Measurements from ENCODE around the gene FHL2. TPM values are rescaled to one million over a fixed set of nuclear protein-coding genes. Genes with fewer than 3 reads are reported as not detected.

The FHL2 gene
- total and polyA plus RNA-seq, 7 donors = 24.7 to 114 (median 35.4) TPM

GRCh38 chr2:105320651-105321215 is 78.1 kb downstream of the FHL2 start:
- intact Hi-C loops (cut with DNase I) = no loop called here
- Histone ChIP-seq H3K27me3 (ENCODE audit: insufficient read depth in 3 of 3, low read length in 2 of 3) (no peaks in the 10 kb centered on the region), H3K4me1 (peaks cover 33% of the 10 kb centered on the region), H3K27ac (peak overlapping the region; percentile 68), H3K36me3 (ENCODE audit: insufficient read depth in 1 of 2, low read depth in 1 of 2) (peaks cover 0 to 2% of the 10 kb centered on the region in 2 donors), H3K9me3 (no peaks in the 10 kb centered on the region), H3K4me3 (peak overlapping the region; percentile 33)
- no peak for TF ChIP-seq CTCF (IDR thresholded peaks at IDR 0.05)
- 18 to 32% (median 18%) methylated on average over 7 of the region's 7 CpGs for WGBS, 3 donors
- ATAC-seq = peak; percentile 72 to 93 (median 86)
- no peak for DNase-seq

GRCh38 chr2:105317937-105318336 is 80.9 kb downstream of the FHL2 start:
- no peak for DNase-seq
- Histone ChIP-seq H3K4me3 (no peak overlapping the region), H3K4me1 (peaks cover 26% of the 10 kb centered on the region), H3K9me3 (no peaks in the 10 kb centered on the region), H3K36me3 (ENCODE audit: insufficient read depth in 1 of 2, low read depth in 1 of 2) (peaks cover 0 to 2% of the 10 kb centered on the region in 2 donors), H3K27me3 (ENCODE audit: insufficient read depth in 3 of 3, low read length in 2 of 3) (no peaks in the 10 kb centered on the region), H3K27ac (no peak overlapping the region)
- ATAC-seq = no peak
- TF ChIP-seq CTCF (IDR thresholded peaks at IDR 0.05) = no peak
- WGBS, 3 donors = 80 to 93% (median 89%) methylated on average over 3 of the region's 3 CpGs
- intact Hi-C loops (cut with DNase I) = no loop called here

GRCh38 chr2:105315314-105315713 is 83.5 kb downstream of the FHL2 start:
- 62 to 83% (median 67%) methylated on average over 3 of the region's 3 CpGs for WGBS, 3 donors
- Histone ChIP-seq H3K27me3 (ENCODE audit: insufficient read depth in 3 of 3, low read length in 2 of 3) (no peaks in the 10 kb centered on the region), H3K36me3 (ENCODE audit: insufficient read depth in 1 of 2, low read depth in 1 of 2) (peaks cover 0 to 2% of the 10 kb centered on the region in 2 donors), H3K27ac (no peak overlapping the region), H3K4me3 (no peak overlapping the region), H3K4me1 (peaks cover 16% of the 10 kb centered on the region), H3K9me3 (no peaks in the 10 kb centered on the region)
- DNase-seq (no peak), ATAC-seq (no peak)
- intact Hi-C loops (cut with DNase I) = no loop called here
- TF ChIP-seq CTCF (IDR thresholded peaks at IDR 0.05) = no peak

- no peak overlapping the region for H3K4me3 ChIP-seq
- DNase-seq (no peak), ATAC-seq (no peak)
- peaks cover 0 to 2% of the 10 kb centered on the region in 2 donors for H3K36me3 ChIP-seq (ENCODE audit: insufficient read depth in 1 of 2, low read depth in 1 of 2)
- no peaks in the 10 kb centered on the region for H3K9me3 ChIP-seq
- no peak for TF ChIP-seq CTCF (IDR thresholded peaks at IDR 0.05)
- no peaks in the 10 kb centered on the region for H3K27me3 ChIP-seq (ENCODE audit: insufficient read depth in 3 of 3, low read length in 2 of 3)
- intact Hi-C loops (cut with DNase I) = no loop called here
- H3K27ac ChIP-seq = no peak overlapping the region
- peaks cover 9% of the 10 kb centered on the region for H3K4me1 ChIP-seq
These were observed 85.0 kb downstream of the FHL2 start for GRCh38 chr2:105313877-105314276.

Other genes starting within 250 kb of the FHL2 start
- gene GPR45, start 157.3 kb downstream of the FHL2 start, total RNA-seq = not detected
- under 1 TPM in 1 of 3 donors, not detected in 2; 0.03 TPM for gene GPR45, start 157.3 kb downstream of the FHL2 start, polyA plus RNA-seq
- gene TGFBRAP1, start 69.3 kb downstream of the FHL2 start, total RNA-seq = 10 to 100 TPM; 13.3 to 21.4 (median 16.8) TPM
- gene TGFBRAP1, start 69.3 kb downstream of the FHL2 start, polyA plus RNA-seq = 10 to 100 TPM in 1 of 3 donors, 1 to 10 TPM in 2; 5.4 to 18.2 (median 8.8) TPM
- 10 to 100 TPM; 14.8 to 19.4 (median 15.5) TPM for gene C2orf49, start 61.5 kb downstream of the FHL2 start, total RNA-seq
- 10 to 100 TPM; 13.2 to 24.6 (median 14.3) TPM for gene C2orf49, start 61.5 kb downstream of the FHL2 start, polyA plus RNA-seq